Natural killer cell (primary cell): ENCODE data around the gene NCBP3. TPM values are rescaled to one million over a fixed set of nuclear protein-coding genes. Genes with fewer than 3 reads are reported as not detected.

Experiments used
- ATAC-seq, 3 donors: fragments of 150-1000 bp in 2 of 3; fragments of 200-7000 bp in 1 of 3; cut with Tn5 transposase; 1 replicate in 1 of 3; 2 replicates in 2 of 3; pipeline ENCODE4 v1.10.0; 2021; ENCODE audit warnings: mild to moderate bottlenecking in 2 of 3, moderate library complexity in 2 of 3
- DNase-seq, 2 donors: peaks; one replicate each; pipeline versions ENCODE4 v3.0.0 to v3.0.0-alpha.2; 2013 to 2021; ENCODE audit warnings: mixed read lengths in 1 of 2
- H3K27ac ChIP-seq: one replicate; pipeline ENCODE4 v1.5.1; 2013; ENCODE audit warnings: mild to moderate bottlenecking, low read length
- H3K27me3 ChIP-seq: one replicate; pipeline ENCODE4 v1.6.1; 2013; ENCODE audit warnings: low read length; ENCODE audit not compliant: control insufficient read depth, insufficient read depth
- H3K36me3 ChIP-seq: one replicate; pipeline ENCODE4 v1.6.1; 2013; ENCODE audit warnings: low read length; ENCODE audit not compliant: control insufficient read depth, insufficient read depth
- H3K4me1 ChIP-seq: one replicate; pipeline ENCODE4 v1.6.1; 2013; ENCODE audit warnings: low read length; ENCODE audit not compliant: control insufficient read depth, insufficient read depth
- H3K4me3 ChIP-seq: one replicate; pipeline ENCODE4 v1.5.1; 2013; ENCODE audit warnings: low read length
- H3K9me3 ChIP-seq: one replicate; pipeline ENCODE4 v1.6.1; 2013; ENCODE audit warnings: low read length; ENCODE audit not compliant: control insufficient read depth, insufficient read depth
- H3K27ac Mint-ChIP-seq, 2 donors: one replicate each; pipeline ENCODE4 v1.8.0; 2022; ENCODE audit warnings: mild to moderate bottlenecking in 2 of 2, mixed read lengths in 2 of 2, moderate library complexity in 1 of 2
- H3K27me3 Mint-ChIP-seq, 2 donors: one replicate each; pipeline ENCODE4 v1.8.0; 2022; ENCODE audit warnings: low read depth in 2 of 2, mixed read lengths in 2 of 2
- H3K36me3 Mint-ChIP-seq: one replicate; pipeline ENCODE4 v1.8.0; 2022; ENCODE audit warnings: mixed read lengths
- H3K4me1 Mint-ChIP-seq, 2 donors: one replicate each; pipeline ENCODE4 v1.8.0; 2022; ENCODE audit warnings: mixed read lengths in 2 of 2
- H3K4me3 Mint-ChIP-seq: one replicate; pipeline ENCODE4 v1.8.0; 2022; ENCODE audit warnings: mild to moderate bottlenecking, moderate library complexity, mixed read lengths
- H3K9me3 Mint-ChIP-seq, 2 donors: one replicate each; pipeline ENCODE4 v1.8.0; 2022; ENCODE audit warnings: mixed read lengths in 2 of 2
- WGBS: methylation state at CpG from one replicate; pipeline ENCODE4 v1.1.7; 2013; ENCODE audit warnings: missing lambda C conversion rate; ENCODE audit not compliant: insufficient coverage; 5-methylcytosine and 5-hydroxymethylcytosine counted together
- intact Hi-C: fragments of 100-400 bp; cut with micrococcal nuclease; formaldehyde crosslinking; loops from one replicate; pipeline ENCODE4 v1.14.2; 2022
- total RNA-seq, 4 donors: library from RNA; stranded (reverse); fragments of 120-200 nt in 1 of 4; gene quantifications; one replicate each; pipeline versions ENCODE4 v1.2.3 to v1.2.4, GENCODE V29; 2013 to 2022
- TF ChIP-seq, protein P1 (sequence below): fragments of 200-600 bp; IDR thresholded peaks from one replicate; pipeline ENCODE4 v1.8.0; 2022; ENCODE audit warnings: antibody characterized with exemption

NCBP3 gene
- total RNA-seq, 3 donors from 2014 or later (not counting 1 experiment from before 2014, with no cell fraction given): 55.9 to 60.7 (median 58.1) TPM

DNA sequence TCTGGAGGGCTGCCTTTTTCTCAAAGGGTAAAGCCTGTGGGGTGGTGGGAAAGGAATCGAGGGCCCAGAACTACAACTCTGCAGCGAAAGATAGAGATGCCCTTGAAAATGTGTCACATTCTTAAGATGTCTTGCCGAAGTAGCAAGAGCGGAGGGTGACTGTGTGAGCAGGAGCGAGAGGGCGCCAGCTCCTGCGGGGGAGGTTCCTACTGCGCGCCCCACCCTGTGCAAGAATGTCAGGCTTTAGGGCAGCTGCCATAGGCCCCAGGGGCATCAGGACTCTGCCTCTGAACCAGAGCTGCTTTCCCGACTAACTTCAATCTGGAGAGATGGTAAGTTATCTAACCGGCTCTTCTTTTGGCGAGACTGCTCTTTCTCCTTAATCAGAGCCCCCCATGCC, 33.3 kb downstream of the NCBP3 start:
- H3K9me3 Mint-ChIP-seq: no peaks in the 10 kb centered on the region
- 98% methylated on average over 12 of the region's 12 CpGs for WGBS
- H3K27me3 ChIP-seq: no peaks in the 10 kb centered on the region
- no peaks in the 10 kb centered on the region for H3K4me1 ChIP-seq
- peaks cover 22% of the 10 kb centered on the region for H3K36me3 Mint-ChIP-seq
- no peaks in the 10 kb centered on the region for H3K9me3 ChIP-seq
- H3K27ac ChIP-seq: no peak overlapping the region
- H3K27me3 Mint-ChIP-seq: no peaks in the 10 kb centered on the region
- H3K36me3 ChIP-seq: peaks cover 75% of the 10 kb centered on the region
- no peak for ATAC-seq
- H3K27ac Mint-ChIP-seq: no peak overlapping the region
- no peak for DNase-seq
- intact Hi-C loops: no loop called here
- no peak overlapping the region for H3K4me3 Mint-ChIP-seq
- no peak overlapping the region for H3K4me3 ChIP-seq
- H3K4me1 Mint-ChIP-seq: no peaks in the 10 kb centered on the region
- TF ChIP-seq, protein P1, sequence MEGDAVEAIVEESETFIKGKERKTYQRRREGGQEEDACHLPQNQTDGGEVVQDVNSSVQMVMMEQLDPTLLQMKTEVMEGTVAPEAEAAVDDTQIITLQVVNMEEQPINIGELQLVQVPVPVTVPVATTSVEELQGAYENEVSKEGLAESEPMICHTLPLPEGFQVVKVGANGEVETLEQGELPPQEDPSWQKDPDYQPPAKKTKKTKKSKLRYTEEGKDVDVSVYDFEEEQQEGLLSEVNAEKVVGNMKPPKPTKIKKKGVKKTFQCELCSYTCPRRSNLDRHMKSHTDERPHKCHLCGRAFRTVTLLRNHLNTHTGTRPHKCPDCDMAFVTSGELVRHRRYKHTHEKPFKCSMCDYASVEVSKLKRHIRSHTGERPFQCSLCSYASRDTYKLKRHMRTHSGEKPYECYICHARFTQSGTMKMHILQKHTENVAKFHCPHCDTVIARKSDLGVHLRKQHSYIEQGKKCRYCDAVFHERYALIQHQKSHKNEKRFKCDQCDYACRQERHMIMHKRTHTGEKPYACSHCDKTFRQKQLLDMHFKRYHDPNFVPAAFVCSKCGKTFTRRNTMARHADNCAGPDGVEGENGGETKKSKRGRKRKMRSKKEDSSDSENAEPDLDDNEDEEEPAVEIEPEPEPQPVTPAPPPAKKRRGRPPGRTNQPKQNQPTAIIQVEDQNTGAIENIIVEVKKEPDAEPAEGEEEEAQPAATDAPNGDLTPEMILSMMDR: no peak

DNA sequence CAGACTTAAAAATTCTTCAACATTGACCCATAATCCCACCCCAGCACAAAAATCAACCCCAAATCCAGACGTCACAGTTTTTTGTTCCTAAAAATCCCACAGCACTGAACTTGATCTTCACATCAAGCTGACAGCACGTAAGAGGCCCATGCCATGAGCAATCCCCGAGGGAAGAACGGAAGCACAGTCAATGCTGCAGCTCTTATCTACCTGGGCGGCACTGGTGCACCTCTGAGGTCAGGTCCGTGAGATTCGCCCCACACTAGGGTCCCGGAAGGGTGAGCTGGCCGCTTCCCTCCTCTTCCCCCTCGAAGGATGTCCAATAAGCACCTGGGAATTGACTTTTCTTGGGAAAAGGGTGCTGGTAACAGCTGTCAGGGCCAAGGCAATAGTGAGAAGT, 33.8 kb downstream of the NCBP3 start:
- Histone ChIP-seq H3K27me3 (no peaks in the 10 kb centered on the region), H3K4me1 (no peaks in the 10 kb centered on the region), H3K9me3 (no peaks in the 10 kb centered on the region), H3K4me3 (no peak overlapping the region), H3K27ac (no peak overlapping the region), H3K36me3 (peaks cover 74% of the 10 kb centered on the region)
- TF ChIP-seq, protein P1: no peak
- peaks cover 23% of the 10 kb centered on the region for H3K36me3 Mint-ChIP-seq
- H3K27ac Mint-ChIP-seq: no peak overlapping the region
- intact Hi-C loops: no loop called here
- H3K9me3 Mint-ChIP-seq: no peaks in the 10 kb centered on the region
- 98% methylated on average over 10 of the region's 10 CpGs for WGBS
- ATAC-seq (no peak), DNase-seq (no peak)
- H3K27me3 Mint-ChIP-seq: no peaks in the 10 kb centered on the region
- H3K4me1 Mint-ChIP-seq: no peaks in the 10 kb centered on the region
- H3K4me3 Mint-ChIP-seq: no peak overlapping the region

DNA sequence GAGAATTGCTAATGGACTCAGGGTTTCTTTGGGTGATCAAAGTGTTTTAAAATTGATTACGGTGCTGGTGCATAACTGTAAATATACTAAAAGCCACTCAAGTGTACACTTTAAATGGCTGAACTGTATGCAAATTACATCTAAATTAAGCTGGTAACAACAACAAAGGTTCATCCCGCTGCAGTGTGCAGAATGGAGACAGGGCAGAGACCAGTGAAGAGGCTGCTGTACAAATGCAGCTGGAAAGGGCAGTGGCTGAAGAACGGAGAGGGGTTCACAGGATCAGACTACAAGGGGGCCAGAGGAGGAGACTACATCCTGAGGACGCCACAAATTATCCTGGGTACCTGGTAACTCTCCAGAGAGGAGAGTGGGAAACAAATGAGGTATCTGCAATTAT, 36.0 kb downstream of the NCBP3 start:
- no peak overlapping the region for H3K27ac Mint-ChIP-seq
- no peaks in the 10 kb centered on the region for H3K27me3 ChIP-seq
- H3K4me3 Mint-ChIP-seq: no peak overlapping the region
- H3K4me1 ChIP-seq: no peaks in the 10 kb centered on the region
- no peak for DNase-seq
- no peaks in the 10 kb centered on the region for H3K9me3 Mint-ChIP-seq
- no peaks in the 10 kb centered on the region for H3K9me3 ChIP-seq
- peaks cover 22% of the 10 kb centered on the region for H3K36me3 Mint-ChIP-seq
- no peak overlapping the region for H3K27ac ChIP-seq
- TF ChIP-seq, protein P1: no peak
- intact Hi-C loops: no loop called here
- WGBS: 95% methylated on average over 4 of the region's 4 CpGs
- no peaks in the 10 kb centered on the region for H3K4me1 Mint-ChIP-seq
- ATAC-seq: no peak
- no peak overlapping the region for H3K4me3 ChIP-seq
- H3K36me3 ChIP-seq: peaks cover 59% of the 10 kb centered on the region
- no peaks in the 10 kb centered on the region for H3K27me3 Mint-ChIP-seq

DNA sequence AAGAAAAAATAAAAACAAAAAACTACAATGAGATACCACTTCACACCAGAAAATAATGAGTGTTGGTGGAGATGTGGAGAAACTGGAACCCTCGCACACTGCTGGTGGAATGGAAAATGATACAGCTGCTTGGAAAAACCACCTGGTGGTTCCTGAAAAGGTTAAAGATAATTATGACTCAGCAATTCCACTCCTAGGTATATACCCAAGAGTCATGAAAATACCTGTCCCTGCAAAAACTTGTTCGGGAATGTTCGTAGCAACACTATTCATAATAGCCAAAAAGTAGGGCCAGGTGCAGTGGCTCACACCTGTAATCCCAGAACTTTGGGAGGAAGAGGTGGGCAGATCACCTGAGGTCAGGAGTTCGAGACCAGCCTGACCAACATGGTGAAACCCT, 36.9 kb downstream of the NCBP3 start:
- Histone ChIP-seq H3K4me3 (no peak overlapping the region), H3K9me3 (no peaks in the 10 kb centered on the region), H3K36me3 (peaks cover 50% of the 10 kb centered on the region), H3K27me3 (no peaks in the 10 kb centered on the region), H3K4me1 (no peaks in the 10 kb centered on the region), H3K27ac (no peak overlapping the region)
- TF ChIP-seq, protein P1: no peak
- H3K27ac Mint-ChIP-seq: no peak overlapping the region
- WGBS: 97% methylated on average over 4 of the region's 4 CpGs
- no peaks in the 10 kb centered on the region for H3K27me3 Mint-ChIP-seq
- no peak for ATAC-seq
- no peak for DNase-seq
- H3K9me3 Mint-ChIP-seq: no peaks in the 10 kb centered on the region
- H3K36me3 Mint-ChIP-seq: peaks cover 20% of the 10 kb centered on the region
- no peaks in the 10 kb centered on the region for H3K4me1 Mint-ChIP-seq
- intact Hi-C loops: no loop called here
- H3K4me3 Mint-ChIP-seq: no peak overlapping the region
